Transverse colon (tissue), 1 donor: ENCODE data around the gene CST5.

Experiments used
- EP300 ChIP-seq: sonication (generic); formaldehyde crosslinking; IDR thresholded peaks from one replicate; pipeline ENCODE4 v1.6.1; 2017; ENCODE audit warnings: antibody characterized with exemption, low read depth
- POLR2A ChIP-seq: fragments of 450-650 bp; IDR thresholded peaks from one replicate; pipeline ENCODE4 v1.6.1; 2016; ENCODE audit warnings: antibody characterized with exemption, mild to moderate bottlenecking, moderate library complexity

DNA sequence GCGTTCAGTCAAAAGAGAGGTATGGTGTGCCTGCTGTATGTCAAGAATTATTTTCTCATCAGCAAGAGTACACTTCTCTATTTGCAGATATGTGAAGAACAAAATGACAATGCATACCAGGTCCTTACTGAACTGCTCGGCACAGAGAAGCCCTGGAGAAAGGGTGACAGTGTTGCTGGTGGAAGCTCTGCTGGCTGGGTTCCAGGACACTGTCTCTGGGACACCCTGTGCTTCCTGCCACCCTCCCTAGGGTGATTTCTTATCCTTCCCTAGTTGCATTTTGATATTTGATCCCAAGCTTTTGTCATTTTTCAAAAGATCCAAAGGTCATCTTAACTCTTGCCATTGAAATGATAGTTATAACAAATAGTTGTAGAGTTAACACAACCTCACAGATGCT, 8.3 kb upstream of the CST5 start:
- TF ChIP-seq EP300, result no peak
- no peak for TF ChIP-seq POLR2A
